ENCODE results near the gene EDEM2. TPM values are rescaled to one million over a fixed set of nuclear protein-coding genes. Genes with fewer than 3 reads are reported as not detected.

The EDEM2 gene
- total and polyA plus RNA-seq, 2 of the 13 experiments (the other 11 are each of a cell fraction or from before 2014, with no cell fraction given), result 33.1 to 46.9 TPM

DNA sequence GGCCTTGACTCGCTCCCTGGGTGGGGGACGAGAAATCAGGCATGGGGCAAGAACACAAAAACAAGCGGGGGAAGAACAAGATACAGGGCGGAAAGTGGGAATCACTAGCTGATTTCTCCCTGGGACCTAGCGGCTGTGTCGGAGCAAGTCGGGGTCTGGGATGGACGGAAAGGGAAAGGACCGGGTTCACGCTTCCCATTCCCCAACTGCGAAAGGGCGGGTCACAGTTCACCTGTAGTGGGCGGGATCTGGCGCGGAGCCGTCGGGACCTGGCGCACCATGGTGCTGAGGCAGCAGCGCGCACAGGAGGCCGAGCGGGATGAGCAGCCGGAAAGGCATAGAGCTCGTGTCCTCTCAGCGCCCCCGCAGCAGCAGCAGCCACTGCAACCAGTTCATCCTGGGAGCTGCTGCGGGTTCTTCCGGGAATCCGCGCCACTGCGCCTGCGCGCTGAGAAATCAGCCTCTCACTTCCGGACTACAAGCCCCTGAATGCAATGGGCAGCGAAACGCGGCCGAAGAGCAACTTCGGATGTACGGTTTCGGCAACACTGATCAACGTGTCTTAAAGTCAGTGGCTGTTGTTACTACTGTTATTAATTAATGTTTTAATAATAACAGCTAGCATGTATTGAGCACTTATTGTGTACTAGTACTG is at the start of gene EDEM2 (continued):
- TF ChIP-seq, protein P1, sequence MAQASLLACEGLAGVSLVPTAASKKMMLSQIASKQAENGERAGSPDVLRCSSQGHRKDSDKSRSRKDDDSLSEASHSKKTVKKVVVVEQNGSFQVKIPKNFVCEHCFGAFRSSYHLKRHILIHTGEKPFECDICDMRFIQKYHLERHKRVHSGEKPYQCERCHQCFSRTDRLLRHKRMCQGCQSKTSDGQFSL (CRISPR knock-in tag; IDR thresholded peaks at IDR 0.05), result no peak
- TF ChIP-seq ZNF362 (CRISPR knock-in tag; IDR thresholded peaks at IDR 0.05; ENCODE audit: borderline replicate concordance) (peak; percentile 56; the same call in 1 of the 2 replicates), ZNF674 (CRISPR knock-in tag; IDR thresholded peaks at IDR 0.05; ENCODE audit: low read depth) (no peak), ATRX (CRISPR knock-in tag; IDR thresholded peaks at IDR 0.05; ENCODE audit: borderline replicate concordance) (no peak), TSC22D2 (CRISPR knock-in tag; IDR thresholded peaks at IDR 0.05; ENCODE audit: borderline replicate concordance) (peak; percentile 4; the same call in 1 of the 2 replicates), MZF1 (CRISPR knock-in tag; IDR thresholded peaks at IDR 0.05; ENCODE audit: borderline replicate concordance) (no peak), PLRG1 (conservative IDR thresholded peaks at IDR 0.05) (no peak), MED8 (CRISPR knock-in tag; IDR thresholded peaks at IDR 0.05; ENCODE audit: insufficient replicate concordance) (no peak), ATF7 (IDR thresholded peaks at IDR 0.05) (no peak), ATF7 (CRISPR knock-in tag; IDR thresholded peaks at IDR 0.05) (0 out of 2 replicates have a peak, but pooled peaks have one; percentile 14), ZNF770 (CRISPR knock-in tag; IDR thresholded peaks at IDR 0.05) (peak; percentile 57; the same call in 1 of the 2 replicates), YEATS2 (CRISPR knock-in tag; IDR thresholded peaks at IDR 0.05; ENCODE audit: borderline replicate concordance) (peak; percentile 86; the same call in 1 of the 2 replicates), STAT6 (CRISPR knock-in tag; IDR thresholded peaks at IDR 0.05; ENCODE audit: borderline replicate concordance) (peak; percentile 65; the same call in 1 of the 2 replicates), ELF4 (CRISPR knock-in tag; IDR thresholded peaks at IDR 0.05; ENCODE audit: borderline replicate concordance) (peak; percentile 100), CEBPG (CRISPR knock-in tag; IDR thresholded peaks at IDR 0.05) (peak; percentile 84), ZSCAN22 (CRISPR knock-in tag; IDR thresholded peaks at IDR 0.05) (no peak; the same call in 1 of the 2 replicates)
- TF ChIP-seq, protein P2, sequence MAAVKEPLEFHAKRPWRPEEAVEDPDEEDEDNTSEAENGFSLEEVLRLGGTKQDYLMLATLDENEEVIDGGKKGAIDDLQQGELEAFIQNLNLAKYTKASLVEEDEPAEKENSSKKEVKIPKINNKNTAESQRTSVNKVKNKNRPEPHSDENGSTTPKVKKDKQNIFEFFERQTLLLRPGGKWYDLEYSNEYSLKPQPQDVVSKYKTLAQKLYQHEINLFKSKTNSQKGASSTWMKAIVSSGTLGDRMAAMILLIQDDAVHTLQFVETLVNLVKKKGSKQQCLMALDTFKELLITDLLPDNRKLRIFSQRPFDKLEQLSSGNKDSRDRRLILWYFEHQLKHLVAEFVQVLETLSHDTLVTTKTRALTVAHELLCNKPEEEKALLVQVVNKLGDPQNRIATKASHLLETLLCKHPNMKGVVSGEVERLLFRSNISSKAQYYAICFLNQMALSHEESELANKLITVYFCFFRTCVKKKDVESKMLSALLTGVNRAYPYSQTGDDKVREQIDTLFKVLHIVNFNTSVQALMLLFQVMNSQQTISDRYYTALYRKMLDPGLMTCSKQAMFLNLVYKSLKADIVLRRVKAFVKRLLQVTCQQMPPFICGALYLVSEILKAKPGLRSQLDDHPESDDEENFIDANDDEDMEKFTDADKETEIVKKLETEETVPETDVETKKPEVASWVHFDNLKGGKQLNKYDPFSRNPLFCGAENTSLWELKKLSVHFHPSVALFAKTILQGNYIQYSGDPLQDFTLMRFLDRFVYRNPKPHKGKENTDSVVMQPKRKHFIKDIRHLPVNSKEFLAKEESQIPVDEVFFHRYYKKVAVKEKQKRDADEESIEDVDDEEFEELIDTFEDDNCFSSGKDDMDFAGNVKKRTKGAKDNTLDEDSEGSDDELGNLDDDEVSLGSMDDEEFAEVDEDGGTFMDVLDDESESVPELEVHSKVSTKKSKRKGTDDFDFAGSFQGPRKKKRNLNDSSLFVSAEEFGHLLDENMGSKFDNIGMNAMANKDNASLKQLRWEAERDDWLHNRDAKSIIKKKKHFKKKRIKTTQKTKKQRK (IDR thresholded peaks at IDR 0.05; ENCODE audit: low read length), result no peak
- TF ChIP-seq, protein P3, sequence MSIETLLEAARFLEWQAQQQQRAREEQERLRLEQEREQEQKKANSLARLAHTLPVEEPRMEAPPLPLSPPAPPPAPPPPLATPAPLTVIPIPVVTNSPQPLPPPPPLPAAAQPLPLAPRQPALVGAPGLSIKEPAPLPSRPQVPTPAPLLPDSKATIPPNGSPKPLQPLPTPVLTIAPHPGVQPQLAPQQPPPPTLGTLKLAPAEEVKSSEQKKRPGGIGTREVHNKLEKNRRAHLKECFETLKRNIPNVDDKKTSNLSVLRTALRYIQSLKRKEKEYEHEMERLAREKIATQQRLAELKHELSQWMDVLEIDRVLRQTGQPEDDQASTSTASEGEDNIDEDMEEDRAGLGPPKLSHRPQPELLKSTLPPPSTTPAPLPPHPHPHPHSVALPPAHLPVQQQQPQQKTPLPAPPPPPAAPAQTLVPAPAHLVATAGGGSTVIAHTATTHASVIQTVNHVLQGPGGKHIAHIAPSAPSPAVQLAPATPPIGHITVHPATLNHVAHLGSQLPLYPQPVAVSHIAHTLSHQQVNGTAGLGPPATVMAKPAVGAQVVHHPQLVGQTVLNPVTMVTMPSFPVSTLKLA (IDR thresholded peaks at IDR 0.05), result peak; percentile 60

Data from HepG2 (cell line).